GM12878 (cell line): ENCODE results near the gene EFNA2. TPM values are rescaled to one million over a fixed set of nuclear protein-coding genes. Genes with fewer than 3 reads are reported as not detected.

Experiments
- ATF3 ChIP-seq: IDR thresholded peaks from 2 replicates; pipeline ENCODE4 v1.6.1; 2011; ENCODE audit warnings: low read depth, mild to moderate bottlenecking, low read length, moderate library complexity, borderline replicate concordance; ENCODE audit errors: extremely low read depth
- BCLAF1 ChIP-seq: fragments of 450-650 bp; IDR thresholded peaks from 2 replicates; pipeline ENCODE4 v1.6.1; 2017; ENCODE audit warnings: antibody characterized with exemption, mild to moderate bottlenecking, moderate library complexity
- CBX3 ChIP-seq: fragments of 200-600 bp; sonication (generic); IDR thresholded peaks from 2 replicates; pipeline ENCODE4 v1.6.1; 2016; ENCODE audit warnings: low read depth, borderline replicate concordance
- CEBPZ ChIP-seq: fragments of 150-350 bp; IDR thresholded peaks from 2 replicates; pipeline ENCODE4 v1.6.1; 2016; ENCODE audit warnings: low read depth, low read length
- CHD2 ChIP-seq: IDR thresholded peaks from 2 replicates; pipeline ENCODE4 v1.6.1; 2011; ENCODE audit warnings: low read depth, low read length, improper control_type of control experiment, borderline replicate concordance
- CHD4 ChIP-seq: fragments of 200-600 bp; sonication (generic); IDR thresholded peaks from 2 replicates; pipeline ENCODE4 v1.6.1; 2016; ENCODE audit warnings: mild to moderate bottlenecking
- FOXK2 ChIP-seq: fragments of 450-650 bp; IDR thresholded peaks from 2 replicates; pipeline ENCODE4 v1.6.1; 2017; ENCODE audit warnings: mild to moderate bottlenecking, moderate library complexity
- GATAD2B ChIP-seq: fragments of 450-650 bp; conservative IDR thresholded peaks from 2 replicates; pipeline ENCODE4 v1.6.1; 2017; ENCODE audit warnings: low read depth, mild to moderate bottlenecking, moderate library complexity
- NR2C2 ChIP-seq: IDR thresholded peaks from 2 replicates; pipeline ENCODE4 v1.6.1; 2011; ENCODE audit warnings: borderline replicate concordance, low read depth; ENCODE audit not compliant: control insufficient read depth, insufficient read length
- STAT3 ChIP-seq: IDR thresholded peaks from 2 replicates; pipeline ENCODE4 v1.6.1; 2011; ENCODE audit warnings: low read depth, low read length, improper control_type of control experiment
- ZBTB33 ChIP-seq: fragments of 450-650 bp; IDR thresholded peaks from 2 replicates; pipeline ENCODE4 v1.6.1; 2017; ENCODE audit warnings: mild to moderate bottlenecking
- ZNF207 ChIP-seq: fragments of 450-650 bp; IDR thresholded peaks from 2 replicates; pipeline ENCODE4 v1.6.1; 2014; ENCODE audit warnings: antibody characterized with exemption, mild to moderate bottlenecking, borderline replicate concordance
- ZNF687 ChIP-seq: fragments of 450-650 bp; IDR thresholded peaks from 2 replicates; pipeline ENCODE4 v1.6.1; 2017; ENCODE audit warnings: mild to moderate bottlenecking, moderate library complexity
- polyA plus RNA-seq, 11 experiments: library from polyadenylated mRNA; depleted of rRNA in 4 of 11; unstranded in 6 of 11; stranded (reverse) in 5 of 11; fragments of >200 nt; fragmentation: Nextera tagmentation in 4 of 11; fragmentation: Illumina TruSeq in 1 of 11; extraction: Ambion mirVana in 4 of 11; extraction: Trizol in 1 of 11; gene quantifications; 1 replicate in 1 of 11; 2 replicates in 10 of 11; pipeline versions ENCODE4 v1.2.1 to v1.2.3, GENCODE V29; 2011 to 2016; ENCODE audit warnings: inconsistent platforms in 2 of 11, missing spikeins in 2 of 11, low read depth in 1 of 11
- total RNA-seq, 4 experiments: library from RNA; depleted of rRNA in 3 of 4; stranded (reverse); fragments of >200 nt in 3 of 4; fragmentation: Illumina TruSeq in 1 of 4; extraction: Trizol in 1 of 4; gene quantifications; 2 replicates each; pipeline versions ENCODE4 v1.2.1 to v1.2.3, GENCODE V29; 2013 to 2021

The EFNA2 gene
- total and polyA plus RNA-seq, 10 of the 15 experiments (the other 5 are each of a cell fraction or from before 2014, with no cell fraction given), result not detected

GRCh38 chr19:1239796-1240737 is 45.6 kb upstream of the EFNA2 start (continued):
- TF ChIP-seq ZNF687, result peak; percentile 67
- 0 out of 2 replicates have a peak, but pooled peaks have one; percentile 38 for TF ChIP-seq ATF3
- TF ChIP-seq CEBPZ, result no peak
- no peak for TF ChIP-seq CHD4
- TF ChIP-seq FOXK2, result no peak
- no peak for TF ChIP-seq STAT3
- TF ChIP-seq GATAD2B, result peak; percentile 97
- TF ChIP-seq CHD2, result peak; percentile 51; the same call in 1 of the 2 replicates
- TF ChIP-seq CBX3, result no peak
- peak; percentile 59; the same call in 1 of the 2 replicates for TF ChIP-seq ZNF207
- no peak for TF ChIP-seq NR2C2
- TF ChIP-seq BCLAF1, result no peak
- TF ChIP-seq ZBTB33, result no peak
